WTC11 (cell line): ENCODE measurements around the gene OSBPL9. TPM values are rescaled to one million over a fixed set of nuclear protein-coding genes. Genes with fewer than 3 reads are reported as not detected.

Source experiments
- ATAC-seq: fragments of 200-7000 bp; cut with Tn5 transposase; 2 replicates; pipeline ENCODE4 v1.10.0; 2021; ENCODE audit warnings: mild to moderate bottlenecking, moderate library complexity
- CTCF ChIA-PET: fragments of 300-600 bp; sonication (Branson Sonifier 250); formaldehyde crosslinking; loops from one replicate; lab custom pipeline; 2021; ENCODE audit warnings: antibody characterized with exemption; lab: Charles Lee
- POLR2A ChIA-PET: fragments of 350-600 bp; sonication (Branson Sonifier 250); formaldehyde crosslinking; loops from one replicate; lab custom pipeline; 2021; ENCODE audit warnings: antibody characterized with exemption; lab: Charles Lee
- DNase-seq: peaks from one replicate; pipeline ENCODE4 v3.0.0; 2021; ENCODE audit warnings: low spot score
- H3K27ac Mint-ChIP-seq: 2 replicates; pipeline ENCODE4 v1.8.0; 2021; ENCODE audit warnings: mixed read lengths
- H3K27me3 Mint-ChIP-seq: 2 replicates; pipeline ENCODE4 v1.8.0; 2021; ENCODE audit warnings: low read depth, mild to moderate bottlenecking, moderate library complexity, mixed read lengths
- H3K36me3 Mint-ChIP-seq: 2 replicates; pipeline ENCODE4 v1.8.0; 2021; ENCODE audit warnings: mixed read lengths
- H3K4me1 Mint-ChIP-seq: 2 replicates; pipeline ENCODE4 v1.8.0; 2022; ENCODE audit warnings: mixed read lengths
- H3K4me3 Mint-ChIP-seq: 2 replicates; pipeline ENCODE4 v1.8.0; 2021; ENCODE audit warnings: mild to moderate bottlenecking, moderate library complexity, mixed read lengths
- H3K9me3 Mint-ChIP-seq: 2 replicates; pipeline ENCODE4 v1.8.0; 2021; ENCODE audit warnings: mixed read lengths
- ATF1 ChIP-seq: sonication (generic); formaldehyde crosslinking; IDR thresholded peaks from 2 replicates; pipeline ENCODE4 v1.8.1; 2023; ENCODE audit warnings: mild to moderate bottlenecking, moderate library complexity, missing genetic modification reagents
- CREM ChIP-seq: sonication (generic); formaldehyde crosslinking; IDR thresholded peaks from 2 replicates; pipeline ENCODE4 v1.8.1; 2022; ENCODE audit warnings: mild to moderate bottlenecking, missing genetic modification reagents, moderate library complexity
- E2F4 ChIP-seq: sonication (generic); formaldehyde crosslinking; IDR thresholded peaks from 2 replicates; pipeline ENCODE4 v1.8.1; 2022; ENCODE audit warnings: low read depth, mild to moderate bottlenecking, moderate library complexity, missing genetic modification reagents, borderline replicate concordance
- FOXJ3 ChIP-seq: sonication (generic); formaldehyde crosslinking; IDR thresholded peaks from 2 replicates; pipeline ENCODE4 v1.9.0; 2021; ENCODE audit warnings: missing genetic modification reagents, mild to moderate bottlenecking, borderline replicate concordance
- FOXP4 ChIP-seq: sonication (generic); formaldehyde crosslinking; IDR thresholded peaks from 2 replicates; pipeline ENCODE4 v1.8.0; 2022; ENCODE audit warnings: mild to moderate bottlenecking, missing genetic modification reagents
- HMGA2 ChIP-seq: fragments of 250-450 bp; sonication (Bioruptor Pico); IDR thresholded peaks from 2 replicates; pipeline ENCODE4 v1.4.0; 2021; ENCODE audit warnings: mild to moderate bottlenecking, moderate library complexity
- IRF2 ChIP-seq: sonication (generic); formaldehyde crosslinking; IDR thresholded peaks from 2 replicates; pipeline ENCODE4 v1.8.0; 2022; ENCODE audit warnings: low read depth, missing genetic modification reagents, borderline replicate concordance
- JUN ChIP-seq: sonication (generic); formaldehyde crosslinking; IDR thresholded peaks from 2 replicates; pipeline ENCODE4 v1.8.0; 2023; ENCODE audit warnings: mild to moderate bottlenecking, missing genetic modification reagents
- NR1H2 ChIP-seq: sonication (generic); formaldehyde crosslinking; IDR thresholded peaks from 2 replicates; pipeline ENCODE4 v1.9.0; 2021; ENCODE audit warnings: mild to moderate bottlenecking, moderate library complexity, missing genetic modification reagents
- NR2C2 ChIP-seq: sonication (generic); formaldehyde crosslinking; IDR thresholded peaks from 2 replicates; pipeline ENCODE4 v1.8.0; 2022; ENCODE audit warnings: mild to moderate bottlenecking, missing genetic modification reagents
- OVOL2 ChIP-seq: fragments of 250-450 bp; sonication (Bioruptor Pico); IDR thresholded peaks from 2 replicates; pipeline ENCODE4 v1.9.0; 2021; ENCODE audit warnings: mild to moderate bottlenecking, borderline replicate concordance
- RORB ChIP-seq: fragments of 250-450 bp; sonication (Bioruptor Pico); IDR thresholded peaks from 2 replicates; pipeline ENCODE4 v1.9.0; 2021; ENCODE audit warnings: mild to moderate bottlenecking
- ZNF317 ChIP-seq: sonication (generic); formaldehyde crosslinking; IDR thresholded peaks from 2 replicates; pipeline ENCODE4 v1.8.1; 2023; ENCODE audit warnings: low read depth, mild to moderate bottlenecking, moderate library complexity, missing genetic modification reagents, borderline replicate concordance
- ZNF416 ChIP-seq: fragments of 250-450 bp; sonication (Bioruptor Pico); IDR thresholded peaks from 2 replicates; pipeline ENCODE4 v1.9.0; 2021; ENCODE audit warnings: mild to moderate bottlenecking, inconsistent platforms
- ZNF423 ChIP-seq: fragments of 250-450 bp; sonication (Bioruptor Pico); IDR thresholded peaks from 2 replicates; pipeline ENCODE4 v2.1.2; 2022; ENCODE audit warnings: mild to moderate bottlenecking, moderate library complexity
- ZNF532 ChIP-seq: fragments of 250-450 bp; sonication (Bioruptor Pico); IDR thresholded peaks from 2 replicates; pipeline ENCODE4 v1.9.0; 2021; ENCODE audit warnings: mild to moderate bottlenecking, borderline replicate concordance
- total RNA-seq: library from RNA; stranded (reverse); gene quantifications from 3 replicates; pipeline ENCODE4 v1.2.3, GENCODE V29; 2021
- TF ChIP-seq, protein P1 (sequence below): sonication (generic); formaldehyde crosslinking; IDR thresholded peaks from 2 replicates; pipeline ENCODE4 v1.8.1; 2022; ENCODE audit warnings: low read depth, missing genetic modification reagents, borderline replicate concordance
- TF ChIP-seq, protein P2 (sequence below): sonication (generic); formaldehyde crosslinking; IDR thresholded peaks from 2 replicates; pipeline ENCODE4 v1.8.1; 2023; ENCODE audit warnings: mild to moderate bottlenecking, missing genetic modification reagents
- TF ChIP-seq, protein P3 (sequence below): sonication (generic); formaldehyde crosslinking; IDR thresholded peaks from 2 replicates; pipeline ENCODE4 v1.8.1; 2023; ENCODE audit warnings: mild to moderate bottlenecking, missing genetic modification reagents, moderate library complexity

OSBPL9 gene
- total RNA-seq, 1 experiment from 2014 or later, result 55.6 TPM

DNA sequence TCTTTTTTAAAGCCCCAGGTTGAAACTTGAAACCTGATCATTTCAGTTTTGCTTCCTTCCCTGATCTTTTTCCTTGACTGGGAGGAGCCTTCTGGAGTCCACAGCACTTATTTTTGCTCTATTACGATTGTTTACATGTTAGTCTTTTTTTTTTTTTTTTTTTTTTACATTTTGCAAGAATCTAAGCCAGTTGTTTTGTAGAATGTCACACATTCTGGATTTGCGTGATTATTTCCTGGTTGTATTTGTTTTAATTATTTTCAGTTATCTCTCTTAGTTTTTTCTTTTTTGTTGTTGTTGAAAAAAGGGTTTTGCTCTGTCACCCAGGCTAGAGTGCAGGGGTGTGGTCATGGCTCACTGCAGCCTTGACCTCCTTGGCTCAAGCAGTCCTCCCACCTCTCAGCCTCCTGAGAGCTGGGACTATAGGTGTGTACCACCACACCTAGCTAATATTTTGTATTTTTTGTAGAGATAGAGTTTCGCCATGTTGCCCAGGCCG lies 32.8 kb downstream of the OSBPL9 start:
- H3K27me3 Mint-ChIP-seq, result no peaks in the 10 kb centered on the region
- H3K27ac Mint-ChIP-seq, result peak overlapping the region; percentile 75
- DNase-seq (no peak), ATAC-seq (no peak)
- H3K4me3 Mint-ChIP-seq, result no peak overlapping the region
- ChIA-PET CTCF (no interaction called here), POLR2A (no interaction called here)
- H3K9me3 Mint-ChIP-seq, result peaks cover 3% of the 10 kb centered on the region; the same call in 1 of the 2 replicates
- no peak for TF ChIP-seq IRF2
- TF ChIP-seq ATF1 (CRISPR knock-in tag), result no peak
- no peak for TF ChIP-seq CREM (CRISPR knock-in tag)
- TF ChIP-seq RORB (CRISPR knock-in tag), result no peak
- TF ChIP-seq, protein P1, sequence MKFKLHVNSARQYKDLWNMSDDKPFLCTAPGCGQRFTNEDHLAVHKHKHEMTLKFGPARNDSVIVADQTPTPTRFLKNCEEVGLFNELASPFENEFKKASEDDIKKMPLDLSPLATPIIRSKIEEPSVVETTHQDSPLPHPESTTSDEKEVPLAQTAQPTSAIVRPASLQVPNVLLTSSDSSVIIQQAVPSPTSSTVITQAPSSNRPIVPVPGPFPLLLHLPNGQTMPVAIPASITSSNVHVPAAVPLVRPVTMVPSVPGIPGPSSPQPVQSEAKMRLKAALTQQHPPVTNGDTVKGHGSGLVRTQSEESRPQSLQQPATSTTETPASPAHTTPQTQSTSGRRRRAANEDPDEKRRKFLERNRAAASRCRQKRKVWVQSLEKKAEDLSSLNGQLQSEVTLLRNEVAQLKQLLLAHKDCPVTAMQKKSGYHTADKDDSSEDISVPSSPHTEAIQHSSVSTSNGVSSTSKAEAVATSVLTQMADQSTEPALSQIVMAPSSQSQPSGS, result no peak
- TF ChIP-seq NR1H2, result no peak
- TF ChIP-seq FOXJ3, result no peak
- no peak for TF ChIP-seq OVOL2 (CRISPR knock-in tag)
- TF ChIP-seq, protein P2, sequence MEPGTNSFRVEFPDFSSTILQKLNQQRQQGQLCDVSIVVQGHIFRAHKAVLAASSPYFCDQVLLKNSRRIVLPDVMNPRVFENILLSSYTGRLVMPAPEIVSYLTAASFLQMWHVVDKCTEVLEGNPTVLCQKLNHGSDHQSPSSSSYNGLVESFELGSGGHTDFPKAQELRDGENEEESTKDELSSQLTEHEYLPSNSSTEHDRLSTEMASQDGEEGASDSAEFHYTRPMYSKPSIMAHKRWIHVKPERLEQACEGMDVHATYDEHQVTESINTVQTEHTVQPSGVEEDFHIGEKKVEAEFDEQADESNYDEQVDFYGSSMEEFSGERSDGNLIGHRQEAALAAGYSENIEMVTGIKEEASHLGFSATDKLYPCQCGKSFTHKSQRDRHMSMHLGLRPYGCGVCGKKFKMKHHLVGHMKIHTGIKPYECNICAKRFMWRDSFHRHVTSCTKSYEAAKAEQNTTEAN (CRISPR knock-in tag), result no peak
- TF ChIP-seq ZNF416 (CRISPR knock-in tag), result no peak
- no peak for TF ChIP-seq FOXP4 (CRISPR knock-in tag)
- TF ChIP-seq JUN, result no peak
- TF ChIP-seq ZNF423 (CRISPR knock-in tag), result no peak
- no peak for TF ChIP-seq ZNF532 (CRISPR knock-in tag)
- TF ChIP-seq, protein P3, sequence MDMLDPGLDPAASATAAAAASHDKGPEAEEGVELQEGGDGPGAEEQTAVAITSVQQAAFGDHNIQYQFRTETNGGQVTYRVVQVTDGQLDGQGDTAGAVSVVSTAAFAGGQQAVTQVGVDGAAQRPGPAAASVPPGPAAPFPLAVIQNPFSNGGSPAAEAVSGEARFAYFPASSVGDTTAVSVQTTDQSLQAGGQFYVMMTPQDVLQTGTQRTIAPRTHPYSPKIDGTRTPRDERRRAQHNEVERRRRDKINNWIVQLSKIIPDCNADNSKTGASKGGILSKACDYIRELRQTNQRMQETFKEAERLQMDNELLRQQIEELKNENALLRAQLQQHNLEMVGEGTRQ, result no peak
- peaks cover 21% of the 10 kb centered on the region for H3K4me1 Mint-ChIP-seq
- no peaks in the 10 kb centered on the region for H3K36me3 Mint-ChIP-seq

GRCh38 chr1:51650198-51650597 lies 33.3 kb downstream of the OSBPL9 start:
- peaks cover 21% of the 10 kb centered on the region for H3K4me1 Mint-ChIP-seq
- ChIA-PET CTCF (no interaction called here), POLR2A (no interaction called here)
- H3K27ac Mint-ChIP-seq, result no peak overlapping the region
- H3K27me3 Mint-ChIP-seq, result no peaks in the 10 kb centered on the region
- H3K36me3 Mint-ChIP-seq, result no peaks in the 10 kb centered on the region
- peaks cover 3% of the 10 kb centered on the region; the same call in 1 of the 2 replicates for H3K9me3 Mint-ChIP-seq
- TF ChIP-seq NR2C2 (CRISPR knock-in tag), result no peak
- TF ChIP-seq ZNF317, result no peak
- TF ChIP-seq HMGA2 (CRISPR knock-in tag), result no peak
- TF ChIP-seq E2F4 (CRISPR knock-in tag), result no peak
- H3K4me3 Mint-ChIP-seq, result no peak overlapping the region
- DNase-seq (no peak), ATAC-seq (no peak)
